ENCODE data around the gene GRIN3B. TPM values are rescaled to one million over a fixed set of nuclear protein-coding genes. Genes with fewer than 3 reads are reported as not detected.

Gene GRIN3B
- total and polyA plus RNA-seq, 9 of the 15 experiments (the other 6 are each of a cell fraction or from before 2014, with no cell fraction given) = 0.06 to 0.95 (median 0.19) TPM; not detected in 6

DNA sequence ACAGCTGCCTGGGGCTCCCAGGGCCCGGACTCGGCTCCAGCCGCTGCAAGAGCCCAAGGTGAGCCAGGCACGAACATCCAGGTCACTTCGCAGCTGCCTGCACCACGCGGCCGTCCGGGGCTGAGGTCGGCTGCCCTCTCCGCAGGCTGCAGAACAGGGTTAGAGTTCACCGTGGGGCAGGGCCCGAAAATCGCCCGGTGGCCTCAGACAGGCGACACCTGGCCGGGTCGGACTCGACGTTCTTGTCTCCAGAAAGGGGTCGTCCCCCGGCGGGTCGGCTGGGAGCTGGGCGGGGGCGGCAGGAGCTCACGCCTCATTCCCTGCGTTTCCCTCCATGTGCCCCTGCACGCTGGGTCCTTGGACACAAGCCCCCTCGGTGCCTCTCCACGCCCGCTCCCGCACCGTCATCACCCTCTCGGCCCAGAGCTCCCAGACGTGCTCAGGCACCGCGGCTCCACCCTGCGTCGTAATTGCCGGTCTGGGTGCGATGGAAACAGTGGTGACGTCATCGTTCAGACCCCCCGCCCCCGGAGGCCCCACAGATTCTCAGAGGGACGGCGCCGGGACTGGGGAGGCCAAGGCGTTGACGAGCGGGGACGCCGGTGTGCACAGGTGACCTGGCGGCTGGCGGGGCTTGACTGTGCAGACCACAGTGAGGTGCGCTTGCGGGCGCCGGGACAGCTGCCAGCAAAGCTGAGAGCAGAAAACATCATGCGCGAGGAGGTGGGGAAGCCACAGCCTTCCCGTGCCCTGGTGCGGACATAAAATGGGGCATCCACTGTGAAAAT lies 4.0 kb upstream of the GRIN3B start (continued):
- TF ChIP-seq ZNF318 (IDR thresholded peaks at IDR 0.05; ENCODE audit: borderline replicate concordance in 1 of 2, low read depth in 1 of 2) (no peak), POLR2G (IDR thresholded peaks at IDR 0.05; ENCODE audit: low read depth, low read length) (peak; percentile 83), NFIX (CRISPR knock-in tag; IDR thresholded peaks at IDR 0.05; ENCODE audit: low read depth) (0 out of 2 replicates have a peak, but pooled peaks have one; percentile 23), HDAC6 (IDR thresholded peaks at IDR 0.05; ENCODE audit: low read depth, low read length) (no peak), ZFX (CRISPR knock-in tag; IDR thresholded peaks at IDR 0.05) (peak; percentile 44), RBM22 (IDR thresholded peaks at IDR 0.05; ENCODE audit: low read depth, low read length, poor library complexity, severe bottlenecking) (peak; percentile 84), JUN (IDR thresholded peaks at IDR 0.05; ENCODE audit: borderline replicate concordance, low read depth, low read length) (peak; percentile 97), JUN (CRISPR knock-in tag; IDR thresholded peaks at IDR 0.05; ENCODE audit: borderline replicate concordance) (peak; percentile 94; the same call in 1 of the 2 replicates), RBFOX2 (IDR thresholded peaks at IDR 0.05; ENCODE audit: low read depth, low read length) (peak; percentile 52), GABPB1 (CRISPR knock-in tag; IDR thresholded peaks at IDR 0.05) (0 out of 2 replicates have a peak, but pooled peaks have one; percentile 41), SMARCA4 (IDR thresholded peaks at IDR 0.05) (peak; percentile 37; the same call in 1 of the 2 replicates), POLR2B (IDR thresholded peaks at IDR 0.05; ENCODE audit: low read depth, partially characterized antibody) (peak; percentile 19), SIN3B (IDR thresholded peaks at IDR 0.05; ENCODE audit: low read depth) (no peak)
- TF ChIP-seq, protein P1, sequence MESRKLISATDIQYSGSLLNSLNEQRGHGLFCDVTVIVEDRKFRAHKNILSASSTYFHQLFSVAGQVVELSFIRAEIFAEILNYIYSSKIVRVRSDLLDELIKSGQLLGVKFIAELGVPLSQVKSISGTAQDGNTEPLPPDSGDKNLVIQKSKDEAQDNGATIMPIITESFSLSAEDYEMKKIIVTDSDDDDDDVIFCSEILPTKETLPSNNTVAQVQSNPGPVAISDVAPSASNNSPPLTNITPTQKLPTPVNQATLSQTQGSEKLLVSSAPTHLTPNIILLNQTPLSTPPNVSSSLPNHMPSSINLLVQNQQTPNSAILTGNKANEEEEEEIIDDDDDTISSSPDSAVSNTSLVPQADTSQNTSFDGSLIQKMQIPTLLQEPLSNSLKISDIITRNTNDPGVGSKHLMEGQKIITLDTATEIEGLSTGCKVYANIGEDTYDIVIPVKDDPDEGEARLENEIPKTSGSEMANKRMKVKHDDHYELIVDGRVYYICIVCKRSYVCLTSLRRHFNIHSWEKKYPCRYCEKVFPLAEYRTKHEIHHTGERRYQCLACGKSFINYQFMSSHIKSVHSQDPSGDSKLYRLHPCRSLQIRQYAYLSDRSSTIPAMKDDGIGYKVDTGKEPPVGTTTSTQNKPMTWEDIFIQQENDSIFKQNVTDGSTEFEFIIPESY (CRISPR knock-in tag; IDR thresholded peaks at IDR 0.05) = peak; percentile 24
- TF ChIP-seq, protein P2, sequence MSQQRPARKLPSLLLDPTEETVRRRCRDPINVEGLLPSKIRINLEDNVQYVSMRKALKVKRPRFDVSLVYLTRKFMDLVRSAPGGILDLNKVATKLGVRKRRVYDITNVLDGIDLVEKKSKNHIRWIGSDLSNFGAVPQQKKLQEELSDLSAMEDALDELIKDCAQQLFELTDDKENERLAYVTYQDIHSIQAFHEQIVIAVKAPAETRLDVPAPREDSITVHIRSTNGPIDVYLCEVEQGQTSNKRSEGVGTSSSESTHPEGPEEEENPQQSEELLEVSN (IDR thresholded peaks at IDR 0.05; ENCODE audit: borderline replicate concordance in 1 of 2, extremely low read depth in 1 of 2, insufficient read depth in 1 of 2, insufficient read length in 1 of 2, low read depth in 1 of 2, low read length in 1 of 2, poor library complexity in 1 of 2, severe bottlenecking in 1 of 2) = peak in 1 of 2 experiments; percentile 60

Measured in K562 (cell line).